Neural cell (in vitro differentiated cells): ENCODE results near the gene TMEM207.

Experiments
- EP300 ChIP-seq: fragments of 450-650 bp; conservative IDR thresholded peaks from 2 replicates; pipeline ENCODE4 v1.6.1; 2014; ENCODE audit warnings: antibody characterized with exemption, mild to moderate bottlenecking, moderate library complexity; ENCODE audit not compliant: poor library complexity, severe bottlenecking
- EZH2 ChIP-seq: fragments of 200-600, 300-800 bp; shearing (Covaris generic), sonication (generic); IDR thresholded peaks from 2 replicates; pipeline ENCODE4 v1.6.1; 2014; ENCODE audit warnings: antibody characterized with exemption, low read length, borderline replicate concordance, mild to moderate bottlenecking; ENCODE audit not compliant: insufficient read depth, poor library complexity, severe bottlenecking
- MXI1 ChIP-seq: fragments of 450-650 bp; conservative IDR thresholded peaks from 2 replicates; pipeline ENCODE4 v1.6.1; 2014; ENCODE audit warnings: antibody characterized with exemption, mild to moderate bottlenecking; ENCODE audit not compliant: poor library complexity, severe bottlenecking
- POLR2AphosphoS5 ChIP-seq: IDR thresholded peaks from 2 replicates; pipeline ENCODE4 v1.6.1; 2012
- RAD21 ChIP-seq: fragments of 450-650 bp; conservative IDR thresholded peaks from 2 replicates; pipeline ENCODE4 v1.6.1; 2014; ENCODE audit warnings: antibody characterized with exemption, mild to moderate bottlenecking, moderate library complexity
- SMC3 ChIP-seq: fragments of 450-650 bp; conservative IDR thresholded peaks from 2 replicates; pipeline ENCODE4 v1.6.1; 2014; ENCODE audit warnings: antibody characterized with exemption, mild to moderate bottlenecking, moderate library complexity; ENCODE audit not compliant: poor library complexity
- TF ChIP-seq, protein P1 (sequence below): fragments of 450-650 bp; IDR thresholded peaks from 2 replicates; pipeline ENCODE4 v1.5.1; 2014; ENCODE audit warnings: antibody characterized with exemption, mild to moderate bottlenecking, moderate library complexity; ENCODE audit not compliant: poor library complexity, severe bottlenecking

DNA sequence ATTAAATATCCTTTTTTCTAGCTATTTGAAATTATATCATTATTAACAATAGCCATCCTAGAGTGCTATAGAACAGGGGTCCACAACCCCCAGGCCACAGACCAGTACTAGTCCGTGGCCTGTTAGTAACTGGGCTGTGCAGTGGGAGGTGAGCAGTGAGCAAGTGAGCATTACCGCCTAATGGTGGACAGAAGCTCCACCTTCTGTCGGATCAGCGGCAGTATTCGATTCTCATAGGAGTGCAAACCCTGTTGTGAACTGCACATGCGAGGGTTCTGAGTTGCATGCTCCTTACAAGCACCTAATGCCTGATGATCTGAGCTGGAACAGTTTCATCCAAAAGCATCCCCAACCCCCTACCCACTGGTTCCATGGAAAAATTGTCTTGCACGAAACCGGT is 50.0 kb downstream of the TMEM207 start:
- TF ChIP-seq EP300: no peak
- TF ChIP-seq EZH2: no peak
- TF ChIP-seq, protein P1, sequence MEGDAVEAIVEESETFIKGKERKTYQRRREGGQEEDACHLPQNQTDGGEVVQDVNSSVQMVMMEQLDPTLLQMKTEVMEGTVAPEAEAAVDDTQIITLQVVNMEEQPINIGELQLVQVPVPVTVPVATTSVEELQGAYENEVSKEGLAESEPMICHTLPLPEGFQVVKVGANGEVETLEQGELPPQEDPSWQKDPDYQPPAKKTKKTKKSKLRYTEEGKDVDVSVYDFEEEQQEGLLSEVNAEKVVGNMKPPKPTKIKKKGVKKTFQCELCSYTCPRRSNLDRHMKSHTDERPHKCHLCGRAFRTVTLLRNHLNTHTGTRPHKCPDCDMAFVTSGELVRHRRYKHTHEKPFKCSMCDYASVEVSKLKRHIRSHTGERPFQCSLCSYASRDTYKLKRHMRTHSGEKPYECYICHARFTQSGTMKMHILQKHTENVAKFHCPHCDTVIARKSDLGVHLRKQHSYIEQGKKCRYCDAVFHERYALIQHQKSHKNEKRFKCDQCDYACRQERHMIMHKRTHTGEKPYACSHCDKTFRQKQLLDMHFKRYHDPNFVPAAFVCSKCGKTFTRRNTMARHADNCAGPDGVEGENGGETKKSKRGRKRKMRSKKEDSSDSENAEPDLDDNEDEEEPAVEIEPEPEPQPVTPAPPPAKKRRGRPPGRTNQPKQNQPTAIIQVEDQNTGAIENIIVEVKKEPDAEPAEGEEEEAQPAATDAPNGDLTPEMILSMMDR: no peak
- no peak for TF ChIP-seq POLR2AphosphoS5
- no peak for TF ChIP-seq SMC3
- TF ChIP-seq RAD21: no peak
- no peak for TF ChIP-seq MXI1
